ENCODE measurements around the gene IKZF1. TPM values are rescaled to one million over a fixed set of nuclear protein-coding genes. Genes with fewer than 3 reads are reported as not detected.

IKZF1 gene
- polyA plus RNA-seq, 2 of the 4 experiments (the other 2 are of a cell fraction), result not detected

GRCh38 chr7:50397320-50397970, 92.9 kb downstream of the IKZF1 start:
- CTCF ChIA-PET, result interaction anchor here (0.8 to 1.0 kb wide), 2 partner anchors 27 to 29 kb away, joined by 3 read pairs; no protein-coding TSS in a partner anchor

GRCh38 chr7:50397971-50398324, 93.4 kb downstream of the IKZF1 start:
- Histone ChIP-seq H3K9me3 (no peaks in the 10 kb centered on the region), H3K4me3 (no peak overlapping the region), H3K27ac (no peak overlapping the region), H3K4me1 (no peaks in the 10 kb centered on the region), H3K4me2 (no peak overlapping the region)
- TF ChIP-seq BCL3 (IDR thresholded peaks at IDR 0.05), result no peak
- ATAC-seq, result no peak
- FAIRE-seq, result no peak
- ChIA-PET POLR2A (no interaction called here), CTCF (interaction anchor here (0.8 to 1.0 kb wide), 2 partner anchors 28 to 29 kb away, joined by 3 read pairs; no protein-coding TSS in a partner anchor)
- DNase-seq (ENCODE audit: low read depth in 1 of 2, low spot score in 1 of 2), result no peak
- WGBS (ENCODE audit: missing lambda C conversion rate), result 5% methylated on average over 1 of the region's 1 CpG

More at GRCh38 chr7:50397320-50397970, 92.9 kb downstream of the IKZF1 start:
- DNase-seq (ENCODE audit: low read depth in 1 of 2, low spot score in 1 of 2) (no peak), ATAC-seq (no peak), FAIRE-seq (no peak)
- no peak overlapping the region for H3K4me2 ChIP-seq
- TF ChIP-seq POLR2A (IDR thresholded peaks at IDR 0.05; ENCODE audit: low read length) (no peak), ELK1 (IDR thresholded peaks at IDR 0.05; ENCODE audit: low read depth, low read length) (no peak), KDM5A (IDR thresholded peaks at IDR 0.05) (no peak), RCOR1 (IDR thresholded peaks at IDR 0.05; ENCODE audit: low read depth, low read length) (no peak)
- 0% methylated on average over 2 of the region's 2 CpGs for WGBS (ENCODE audit: missing lambda C conversion rate)
- no peak overlapping the region for H3K4me3 ChIP-seq
- POLR2A ChIA-PET, result no interaction called here
- H3K4me1 ChIP-seq, result no peaks in the 10 kb centered on the region
- H3K9me3 ChIP-seq, result no peaks in the 10 kb centered on the region
- H3K27ac ChIP-seq, result no peak overlapping the region

- H3K9me3 ChIP-seq, result no peaks in the 10 kb centered on the region
- ATAC-seq (no peak), FAIRE-seq (no peak), DNase-seq (ENCODE audit: low read depth in 1 of 2, low spot score in 1 of 2) (no peak)
- 0% methylated on average over 1 of the region's 1 CpG for WGBS (ENCODE audit: missing lambda C conversion rate)
- ChIA-PET POLR2A (no interaction called here), CTCF (interaction anchor here (1.5 kb wide), 1 partner anchor 19 kb away, joined by 4 read pairs; no protein-coding TSS in a partner anchor)
- no peak overlapping the region for H3K4me3 ChIP-seq
- H3K27ac ChIP-seq, result no peak overlapping the region
- H3K4me2 ChIP-seq, result no peak overlapping the region
- no peaks in the 10 kb centered on the region for H3K4me1 ChIP-seq
- TF ChIP-seq USF2 (IDR thresholded peaks at IDR 0.05) (no peak), HOXA7 (CRISPR knock-in tag; IDR thresholded peaks at IDR 0.05) (no peak), ESRRA (IDR thresholded peaks at IDR 0.05; ENCODE audit: borderline replicate concordance, low read length) (no peak), NPAS2 (CRISPR knock-in tag; IDR thresholded peaks at IDR 0.05; ENCODE audit: borderline replicate concordance) (no peak), E2F6 (IDR thresholded peaks at IDR 0.05; ENCODE audit: borderline replicate concordance, low read depth) (no peak), HOXB13 (CRISPR knock-in tag; IDR thresholded peaks at IDR 0.05; ENCODE audit: low read depth) (no peak), MYC (IDR thresholded peaks at IDR 0.05; ENCODE audit: borderline replicate concordance, low read length) (no peak)
Observed at GRCh38 chr7:50399206-50399605, 94.7 kb downstream of the IKZF1 start.

- DNase-seq (ENCODE audit: low read depth in 1 of 2, low spot score in 1 of 2) (no peak), ATAC-seq (no peak), FAIRE-seq (no peak)
- POLR2A ChIA-PET, result no interaction called here
- H3K4me3 ChIP-seq, result no peak overlapping the region
- 60% methylated on average over 20 of the region's 21 CpGs for WGBS (ENCODE audit: missing lambda C conversion rate)
- CTCF ChIA-PET, result interaction anchor here (1.5 kb wide), 1 partner anchor 18 kb away, joined by 4 read pairs; no protein-coding TSS in a partner anchor
- no peaks in the 10 kb centered on the region for H3K9me3 ChIP-seq
- no peak overlapping the region for H3K4me2 ChIP-seq
- no peak overlapping the region for H3K27ac ChIP-seq
- no peaks in the 10 kb centered on the region for H3K4me1 ChIP-seq
- no peak for TF ChIP-seq SREBF2 (IDR thresholded peaks at IDR 0.05)
- TF ChIP-seq HOXB13 (CRISPR knock-in tag; IDR thresholded peaks at IDR 0.05; ENCODE audit: low read depth), result no peak
- TF ChIP-seq PHF8 (IDR thresholded peaks at IDR 0.05; ENCODE audit: borderline replicate concordance, low read depth), result no peak
- no peak for TF ChIP-seq REST (IDR thresholded peaks at IDR 0.05)
- no peak for TF ChIP-seq PBX3 (IDR thresholded peaks at IDR 0.05)
- TF ChIP-seq NPAS2 (CRISPR knock-in tag; IDR thresholded peaks at IDR 0.05; ENCODE audit: borderline replicate concordance), result no peak
- TF ChIP-seq MAZ (IDR thresholded peaks at IDR 0.05; ENCODE audit: borderline replicate concordance, low read depth, low read length), result no peak
- TF ChIP-seq ZC3H11A (IDR thresholded peaks at IDR 0.05), result no peak
- TF ChIP-seq POLR2AphosphoS2 (conservative IDR thresholded peaks at IDR 0.05; ENCODE audit: low read length), result no peak
- no peak for TF ChIP-seq MAX (IDR thresholded peaks at IDR 0.05)
- no peak for TF ChIP-seq FOXS1 (CRISPR knock-in tag; IDR thresholded peaks at IDR 0.05)
Observed at GRCh38 chr7:50399635-50400034, 95.1 kb downstream of the IKZF1 start.
